Skeletal muscle cell (primary cell): Measurements from ENCODE around the gene PTPN1.
"Not testable (repeated sequence)": the region's sequence is repeated elsewhere in the genome, so short reads cannot be mapped to it uniquely, and the experiment has no call there.

Source experiments
- DNase-seq: peaks from one replicate; pipeline ENCODE4 v3.0.0-alpha.2; 2010; ENCODE audit warnings: low read depth
- H3K4me3 ChIP-seq: 2 replicates; pipeline ENCODE4 v1.5.1; 2011; ENCODE audit warnings: low read depth, mild to moderate bottlenecking, control low read depth, low read length, moderate library complexity

Gene PTPN1

GRCh38 chr20:50597406-50597969 lies 87.3 kb downstream of the PTPN1 start:
- no peak for DNase-seq
- H3K4me3 ChIP-seq: no peak overlapping the region

GRCh38 chr20:50598074-50598473 lies 87.9 kb downstream of the PTPN1 start:
- no peak overlapping the region for H3K4me3 ChIP-seq
- DNase-seq: no peak

GRCh38 chr20:50598768-50599167 lies 88.6 kb downstream of the PTPN1 start:
- DNase-seq: not testable (repeated sequence)

GRCh38 chr20:50600281-50600895 lies 90.2 kb downstream of the PTPN1 start:
- DNase-seq: no peak
- no peak overlapping the region for H3K4me3 ChIP-seq

More at GRCh38 chr20:50598768-50599167, 88.6 kb downstream of the PTPN1 start:
- H3K4me3 ChIP-seq: not testable (repeated sequence)

GRCh38 chr20:50601511-50602431 lies 91.6 kb downstream of the PTPN1 start:
- no peak overlapping the region for H3K4me3 ChIP-seq
- DNase-seq: no peak

- H3K4me3 ChIP-seq: no peak overlapping the region
- no peak for DNase-seq
Measured at GRCh38 chr20:50602432-50603088, 92.4 kb downstream of the PTPN1 start.

- DNase-seq: no peak
- no peak overlapping the region for H3K4me3 ChIP-seq
Measured at GRCh38 chr20:50604451-50604850, 94.3 kb downstream of the PTPN1 start.

GRCh38 chr20:50605136-50605535 lies 95.0 kb downstream of the PTPN1 start:
- DNase-seq: no peak

GRCh38 chr20:50607436-50607835 lies 97.3 kb downstream of the PTPN1 start:
- DNase-seq: no peak
- H3K4me3 ChIP-seq: no peak overlapping the region

More at GRCh38 chr20:50605136-50605535, 95.0 kb downstream of the PTPN1 start:
- no peak overlapping the region for H3K4me3 ChIP-seq

- no peak overlapping the region for H3K4me3 ChIP-seq
- DNase-seq: no peak
Measured at GRCh38 chr20:50607850-50608749, 97.9 kb downstream of the PTPN1 start.

- H3K4me3 ChIP-seq: no peak overlapping the region
- no peak for DNase-seq
Measured at GRCh38 chr20:50608750-50609104, 98.5 kb downstream of the PTPN1 start.

- H3K4me3 ChIP-seq: no peak overlapping the region
- DNase-seq: no peak
Measured at GRCh38 chr20:50609438-50609989, 99.3 kb downstream of the PTPN1 start.

- no peak for DNase-seq
- no peak overlapping the region for H3K4me3 ChIP-seq
Measured at GRCh38 chr20:50610212-50610718, 100.1 kb downstream of the PTPN1 start.

GRCh38 chr20:50611128-50611810 lies 101.1 kb downstream of the PTPN1 start:
- no peak for DNase-seq

GRCh38 chr20:50613438-50614169 lies 103.4 kb downstream of the PTPN1 start:
- no peak for DNase-seq
- H3K4me3 ChIP-seq: no peak overlapping the region

More at GRCh38 chr20:50611128-50611810, 101.1 kb downstream of the PTPN1 start:
- H3K4me3 ChIP-seq: no peak overlapping the region

GRCh38 chr20:50615407-50615806 lies 105.2 kb downstream of the PTPN1 start:
- no peak overlapping the region for H3K4me3 ChIP-seq
- DNase-seq: no peak

- no peak for DNase-seq
- H3K4me3 ChIP-seq: no peak overlapping the region
Measured at GRCh38 chr20:50617022-50617421, 106.8 kb downstream of the PTPN1 start.
